Endothelial cell of umbilical vein (primary cell): ENCODE data around the gene PCMT1.

Experiments
- POLR2A ChIP-seq: IDR thresholded peaks from 2 replicates; pipeline ENCODE4 v1.6.1; 2012; ENCODE audit warnings: low read depth, mild to moderate bottlenecking, control low read depth, low read length
- POLR2AphosphoS5 ChIP-seq: IDR thresholded peaks from 2 replicates; pipeline ENCODE4 v1.6.1; 2012; ENCODE audit warnings: low read depth, mild to moderate bottlenecking, control low read depth, low read length, moderate library complexity; ENCODE audit not compliant: insufficient read depth

DNA sequence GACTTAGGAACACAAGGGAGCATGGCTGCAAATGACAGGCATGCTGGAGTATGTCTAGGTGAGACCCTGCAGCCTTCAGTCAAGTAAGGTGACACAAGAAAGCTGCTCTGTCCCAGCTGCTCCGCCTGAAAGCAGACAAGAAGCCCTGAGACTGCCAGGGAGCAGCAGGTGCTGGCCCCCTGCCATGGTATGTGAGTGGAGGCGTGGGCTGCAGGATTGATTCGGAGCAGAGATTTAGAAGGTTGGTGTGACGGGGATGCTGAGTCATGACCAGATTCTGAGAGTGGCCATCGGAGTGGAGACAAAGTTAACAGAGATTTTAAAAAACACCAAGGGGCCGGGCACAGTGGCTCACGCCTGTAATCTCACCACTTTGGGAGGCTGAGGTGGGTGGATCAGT is 96.8 kb downstream of the PCMT1 start:
- no peak for TF ChIP-seq POLR2AphosphoS5
- TF ChIP-seq POLR2A = no peak
